Measurements from ENCODE around the gene ITGB1. TPM values are rescaled to one million over a fixed set of nuclear protein-coding genes. Genes with fewer than 3 reads are reported as not detected.

ITGB1 gene
- total and polyA plus RNA-seq, 8 donors, result 57.9 to 909 (median 176) TPM

DNA sequence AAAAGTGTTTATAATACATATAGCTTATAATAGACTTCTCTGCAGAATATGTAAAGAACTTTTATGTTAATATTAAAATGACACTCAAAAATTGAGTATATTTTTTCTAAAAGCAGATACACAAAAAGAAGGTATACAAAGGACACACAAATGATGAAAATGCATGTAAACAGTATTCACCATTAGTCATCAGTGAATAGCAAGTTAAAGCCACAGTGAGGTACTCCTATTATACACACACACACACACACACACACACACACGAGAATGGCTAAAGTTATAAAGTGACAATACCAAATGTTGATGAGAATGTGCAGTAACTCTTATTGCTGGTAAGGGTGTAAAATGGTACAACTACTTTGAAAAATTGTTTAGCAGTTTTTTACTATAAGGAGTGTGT, 92.9 kb downstream of the ITGB1 start:
- no peaks in the 10 kb centered on the region for H3K36me3 ChIP-seq
- intact Hi-C loops (cut with DNase I; ENCODE audit: low total_unique reads), result no loop called here
- no peaks in the 10 kb centered on the region for H3K4me1 ChIP-seq
- H3K27ac ChIP-seq, result no peak overlapping the region
- no peak for DNase-seq
- H3K27me3 ChIP-seq, result no peaks in the 10 kb centered on the region
- 78 to 100% (median 83%) methylated on average over 1 of the region's 1 CpG for WGBS, 5 donors
- no peaks in the 10 kb centered on the region for H3K9me3 ChIP-seq
- H3K4me3 ChIP-seq, result no peak overlapping the region
- TF ChIP-seq EP300 (IDR thresholded peaks at IDR 0.05), result no peak

DNA sequence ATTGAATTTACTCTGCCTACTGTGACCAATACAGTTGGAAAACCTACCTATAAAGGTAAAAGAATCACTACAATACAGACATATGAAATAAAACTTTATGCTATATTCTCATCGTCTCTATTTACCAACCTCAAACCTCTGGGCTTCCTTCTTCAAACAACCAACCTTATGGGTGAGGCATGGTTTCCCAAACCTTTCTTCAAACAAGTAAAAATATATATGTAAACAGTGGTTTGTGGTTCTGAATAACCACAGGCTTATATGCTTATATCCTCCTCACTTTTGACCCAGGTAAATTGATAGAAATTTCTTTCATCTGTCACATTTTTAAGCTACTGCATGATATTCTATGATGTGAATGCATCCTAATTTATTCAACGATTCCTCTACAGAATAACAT, 103.6 kb downstream of the ITGB1 start:
- WGBS, 5 donors, result 75 to 82% (median 76%) methylated on average over 2 of the region's 2 CpGs
- Histone ChIP-seq H3K4me3 (no peak overlapping the region), H3K4me1 (no peaks in the 10 kb centered on the region), H3K36me3 (no peaks in the 10 kb centered on the region), H3K27ac (no peak overlapping the region), H3K27me3 (no peaks in the 10 kb centered on the region), H3K9me3 (no peaks in the 10 kb centered on the region)
- DNase-seq, result peak in 1 of 2 donors; percentile 1
- intact Hi-C loops (cut with DNase I; ENCODE audit: low total_unique reads), result no loop called here
- TF ChIP-seq, protein P1, sequence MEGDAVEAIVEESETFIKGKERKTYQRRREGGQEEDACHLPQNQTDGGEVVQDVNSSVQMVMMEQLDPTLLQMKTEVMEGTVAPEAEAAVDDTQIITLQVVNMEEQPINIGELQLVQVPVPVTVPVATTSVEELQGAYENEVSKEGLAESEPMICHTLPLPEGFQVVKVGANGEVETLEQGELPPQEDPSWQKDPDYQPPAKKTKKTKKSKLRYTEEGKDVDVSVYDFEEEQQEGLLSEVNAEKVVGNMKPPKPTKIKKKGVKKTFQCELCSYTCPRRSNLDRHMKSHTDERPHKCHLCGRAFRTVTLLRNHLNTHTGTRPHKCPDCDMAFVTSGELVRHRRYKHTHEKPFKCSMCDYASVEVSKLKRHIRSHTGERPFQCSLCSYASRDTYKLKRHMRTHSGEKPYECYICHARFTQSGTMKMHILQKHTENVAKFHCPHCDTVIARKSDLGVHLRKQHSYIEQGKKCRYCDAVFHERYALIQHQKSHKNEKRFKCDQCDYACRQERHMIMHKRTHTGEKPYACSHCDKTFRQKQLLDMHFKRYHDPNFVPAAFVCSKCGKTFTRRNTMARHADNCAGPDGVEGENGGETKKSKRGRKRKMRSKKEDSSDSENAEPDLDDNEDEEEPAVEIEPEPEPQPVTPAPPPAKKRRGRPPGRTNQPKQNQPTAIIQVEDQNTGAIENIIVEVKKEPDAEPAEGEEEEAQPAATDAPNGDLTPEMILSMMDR (IDR thresholded peaks at IDR 0.05), result no peak
- TF ChIP-seq POLR2A (IDR thresholded peaks at IDR 0.05) (no peak), EP300 (IDR thresholded peaks at IDR 0.05) (no peak), POLR2AphosphoS5 (IDR thresholded peaks at IDR 0.05) (no peak)

DNA sequence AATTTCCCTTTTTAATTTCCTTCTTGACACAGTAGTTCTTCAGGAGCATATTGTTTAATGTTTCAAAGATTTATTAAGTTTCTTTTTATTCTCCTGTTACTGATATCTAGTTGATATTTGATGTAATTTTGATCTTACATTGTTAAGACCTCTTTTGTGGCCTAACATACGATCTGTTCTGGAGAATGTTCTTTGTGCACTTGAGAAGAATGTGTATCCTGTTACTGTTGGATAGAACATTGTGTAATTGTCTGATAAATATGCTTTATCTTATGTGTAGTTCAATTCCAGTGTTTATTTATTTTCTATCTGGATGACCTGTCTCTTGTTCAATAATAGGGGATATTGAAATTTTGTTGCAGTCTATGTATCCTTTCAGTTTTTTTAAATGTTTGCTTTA, 106.7 kb downstream of the ITGB1 start:
- no peak overlapping the region for H3K27ac ChIP-seq
- no peaks in the 10 kb centered on the region for H3K27me3 ChIP-seq
- TF ChIP-seq EP300 (IDR thresholded peaks at IDR 0.05) (no peak), POLR2AphosphoS5 (IDR thresholded peaks at IDR 0.05) (no peak), POLR2A (IDR thresholded peaks at IDR 0.05) (no peak)
- TF ChIP-seq, protein P1 (IDR thresholded peaks at IDR 0.05), result no peak
- no peak for DNase-seq
- no peaks in the 10 kb centered on the region for H3K9me3 ChIP-seq
- no peaks in the 10 kb centered on the region for H3K36me3 ChIP-seq
- no peak overlapping the region for H3K4me3 ChIP-seq
- intact Hi-C loops (cut with DNase I; ENCODE audit: low total_unique reads), result no loop called here
- no peaks in the 10 kb centered on the region for H3K4me1 ChIP-seq
- WGBS, 5 donors, result 0 to 28% (median 0%) methylated on average over 1 of the region's 1 CpG
